Activated CD8-positive, alpha-beta memory T cell treated with anti-CD3 and anti-CD28 coated beads, Interleukin-2, amount 50 U/mL, for 1 hour (primary cell): ENCODE results near the gene CFAP46.
"Not testable (repeated sequence)": the region's sequence is repeated elsewhere in the genome, so short reads cannot be mapped to it uniquely, and the experiment has no call there.

Experiments used
- DNase-seq: peaks from one replicate; pipeline ENCODE4 v3.0.0-alpha.2; 2020; ENCODE audit errors: extremely low read depth

The CFAP46 gene

DNA sequence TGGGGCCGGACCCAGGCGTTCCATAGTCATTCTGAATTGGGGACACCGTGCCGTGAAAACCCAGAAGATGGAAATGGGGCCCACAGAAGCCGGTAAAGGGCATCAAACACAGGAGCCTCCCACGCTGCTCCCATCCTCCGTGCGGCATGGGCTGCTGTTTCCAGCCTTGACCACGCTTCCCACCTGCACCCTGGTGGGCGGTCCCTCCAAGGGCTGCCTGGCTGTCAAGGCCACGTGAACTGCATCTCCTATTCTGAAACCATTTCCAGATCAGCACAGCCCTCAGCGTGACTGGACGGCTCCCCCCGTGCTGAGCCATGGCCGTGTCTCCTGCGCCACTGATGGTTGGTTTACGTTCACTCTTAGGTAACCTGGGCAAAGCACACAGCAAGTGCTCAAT, 14.1 kb downstream of the CFAP46 start:
- DNase-seq = no peak

DNA sequence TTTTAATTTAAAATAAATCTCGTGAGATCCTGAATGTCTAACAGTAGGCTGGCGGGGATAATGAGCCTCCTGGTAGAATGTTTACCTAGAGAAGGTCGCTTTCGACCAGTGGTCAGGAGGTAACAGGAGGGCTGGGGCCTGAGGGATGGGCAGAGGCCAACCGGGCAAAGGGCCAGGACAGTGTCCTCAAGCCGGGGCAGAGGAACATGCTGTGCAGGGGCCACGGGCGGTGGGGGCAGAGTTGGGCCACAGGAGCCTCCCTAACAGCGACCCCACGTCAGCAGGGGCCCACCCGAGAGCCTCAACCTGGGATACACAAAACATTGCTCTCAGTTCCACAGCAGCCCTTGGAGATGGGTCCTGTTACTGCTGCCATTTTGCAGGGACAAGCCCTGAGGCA, 14.5 kb downstream of the CFAP46 start:
- DNase-seq = no peak

DNA sequence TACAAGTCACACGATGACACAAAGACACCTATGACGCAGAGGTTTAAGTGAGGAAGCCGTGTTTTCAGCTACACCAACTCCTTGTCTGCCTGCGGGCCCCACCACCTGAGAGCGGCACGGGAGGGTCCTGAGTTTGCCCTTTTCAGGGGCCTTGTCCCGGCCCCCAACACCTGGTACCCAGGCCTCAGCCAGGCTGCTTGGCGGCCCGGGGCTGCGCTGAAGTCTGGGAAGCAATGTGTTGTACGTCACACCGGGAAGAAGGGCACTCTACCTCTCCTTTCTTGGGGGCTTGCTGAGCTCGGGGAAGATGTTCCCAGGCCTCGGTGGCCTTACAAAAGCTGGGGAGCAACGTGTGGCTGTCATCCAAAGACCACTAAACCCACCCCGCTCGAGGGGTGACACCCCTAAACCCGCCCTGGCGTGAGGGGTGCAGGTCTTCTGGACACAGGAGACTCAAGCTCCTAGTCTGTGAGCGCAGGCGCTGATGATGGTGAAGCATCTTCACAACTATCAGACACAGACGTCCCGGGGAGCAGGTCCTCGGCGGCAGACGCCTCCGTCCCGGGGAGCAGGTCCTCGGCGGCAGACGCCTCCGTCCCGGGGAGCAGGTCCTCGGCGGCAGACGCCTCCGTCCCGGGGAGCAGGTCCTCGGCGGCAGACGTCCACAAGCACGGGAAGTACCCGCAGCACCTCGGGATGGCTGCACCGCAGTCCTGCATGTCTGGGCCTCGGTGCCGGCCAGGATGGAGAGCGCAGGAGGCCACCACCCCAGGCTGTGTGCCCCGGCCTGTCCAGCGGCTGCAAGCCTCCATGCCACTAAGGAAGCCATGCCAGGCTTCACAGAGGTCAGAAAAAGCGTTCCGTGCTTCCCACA, 15.4 kb downstream of the CFAP46 start:
- DNase-seq = no peak

DNA sequence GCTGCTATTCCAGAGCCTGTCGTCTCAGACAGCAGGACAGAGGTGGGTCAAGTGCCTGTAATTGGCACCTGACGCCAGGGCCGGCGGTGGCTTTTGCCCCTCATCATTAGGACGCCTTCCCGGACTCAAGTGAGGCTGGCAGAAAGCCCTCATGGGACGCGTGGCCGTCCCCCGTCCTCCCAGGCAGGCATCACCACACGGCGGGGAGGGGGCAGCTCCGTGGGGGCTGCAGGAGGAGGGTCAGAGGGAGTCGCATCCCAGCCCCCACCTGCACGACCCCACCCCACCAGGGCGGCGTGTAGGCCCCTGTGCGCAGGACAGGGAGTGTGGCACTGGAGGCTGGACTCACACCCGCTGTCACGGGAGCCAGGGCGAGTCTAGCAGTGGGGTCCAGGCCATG, 16.3 kb downstream of the CFAP46 start:
- no peak for DNase-seq

DNA sequence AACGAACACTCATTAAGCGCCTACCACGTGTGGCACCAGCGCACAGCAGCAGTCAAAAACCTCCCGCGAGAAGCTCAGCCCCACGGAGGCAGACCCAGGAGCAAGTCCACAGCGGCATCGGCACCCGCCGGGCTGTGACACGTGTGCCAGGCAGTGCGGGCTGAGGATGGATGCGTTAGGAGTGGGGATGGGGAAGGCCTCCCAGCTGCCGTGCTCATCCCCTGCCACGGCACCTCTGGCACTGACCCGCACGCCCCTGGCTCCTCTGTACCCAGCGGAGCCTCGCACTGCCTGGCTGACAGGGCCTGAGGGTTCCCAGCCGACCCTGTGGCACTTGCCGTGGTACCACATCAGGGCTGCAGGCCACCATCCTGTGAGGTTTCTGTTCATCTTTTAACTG, 16.8 kb downstream of the CFAP46 start:
- no peak for DNase-seq

DNA sequence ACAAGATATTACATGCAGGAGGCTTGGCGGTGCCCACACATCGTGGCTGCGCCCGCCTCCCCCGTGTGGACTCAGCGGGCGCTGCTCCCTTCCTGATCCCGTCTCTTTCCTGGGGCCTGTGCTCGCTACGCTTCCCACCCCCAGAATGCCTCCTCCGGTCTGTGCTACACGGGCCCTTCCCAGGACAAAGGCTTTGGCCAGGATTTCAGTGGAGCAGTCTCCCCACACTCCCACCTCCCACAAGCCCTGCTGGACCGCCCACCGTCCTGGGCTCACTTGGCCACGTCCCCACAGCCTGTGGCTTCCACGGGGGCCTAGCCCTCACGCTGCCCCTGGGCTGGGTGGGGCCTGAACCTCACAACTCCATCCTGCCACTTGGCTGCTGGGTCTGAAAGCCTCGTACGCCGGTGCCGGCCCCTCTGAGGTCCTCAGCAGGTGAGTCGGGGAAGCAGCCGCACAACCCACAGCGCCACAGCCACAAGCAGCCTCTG, 17.3 kb downstream of the CFAP46 start:
- DNase-seq = no peak

DNA sequence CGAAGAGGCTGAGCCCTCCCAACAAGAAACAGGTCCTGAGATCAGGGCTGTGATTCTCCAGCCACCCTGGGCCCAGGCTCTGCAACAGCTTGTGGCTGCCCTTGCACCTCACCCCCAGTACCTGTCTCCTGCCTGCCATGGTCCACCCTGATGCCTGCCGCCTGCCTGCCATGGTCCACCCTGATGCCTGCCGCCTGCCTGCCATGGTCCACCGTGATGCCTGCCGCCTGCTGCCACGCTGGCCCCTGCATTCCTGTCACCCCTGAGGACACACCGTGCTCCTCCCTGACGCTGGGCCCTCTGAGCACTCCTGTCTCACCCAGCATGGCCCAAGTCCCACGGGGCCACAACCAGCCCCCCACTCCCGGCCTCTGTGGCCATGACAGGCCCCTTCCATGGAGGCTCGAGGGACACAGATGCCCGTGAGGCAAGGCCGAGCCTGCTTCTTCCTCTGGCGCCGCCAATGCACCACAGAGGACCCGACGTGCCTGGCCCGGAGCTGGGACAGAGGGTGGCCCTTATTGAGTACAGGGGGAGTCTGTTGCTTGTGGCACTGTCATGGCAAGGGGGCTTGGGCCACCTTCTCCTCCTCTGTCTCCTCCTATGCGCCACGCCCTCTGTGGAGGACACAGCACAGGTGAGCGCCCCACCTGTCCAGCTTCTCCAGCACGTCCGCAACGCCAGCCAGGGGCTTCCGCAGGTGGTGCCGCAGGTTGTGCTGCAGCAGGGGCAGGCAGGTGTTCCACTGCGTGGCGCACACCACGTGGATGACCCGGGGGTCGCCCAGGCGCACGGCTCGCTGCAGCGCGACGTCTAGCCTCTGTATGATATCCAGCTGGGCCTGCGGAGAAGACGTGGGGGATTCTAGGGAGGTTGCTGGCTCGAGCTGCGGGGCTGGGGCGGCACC, 18.1 kb downstream of the CFAP46 start:
- no peak for DNase-seq

DNA sequence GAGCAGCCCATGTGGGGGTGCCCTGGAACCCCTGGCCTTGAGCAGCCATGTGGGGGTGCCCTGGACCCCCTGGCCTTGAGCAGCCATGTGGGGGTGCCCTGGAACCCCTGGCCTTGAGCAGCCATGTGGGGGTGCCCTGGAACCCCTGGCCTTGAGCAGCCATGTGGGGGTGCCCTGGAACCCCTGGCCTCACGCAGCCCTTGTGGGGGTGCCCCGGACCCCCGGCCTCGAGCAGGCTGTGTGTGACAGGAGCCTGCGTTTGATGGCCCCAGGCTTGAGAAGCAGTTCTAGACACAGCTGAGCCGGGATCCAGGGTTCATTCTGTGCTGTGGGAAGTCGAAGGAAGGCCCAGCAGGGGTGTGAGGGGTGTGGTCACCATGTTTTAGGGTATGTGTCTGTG, 19.0 kb downstream of the CFAP46 start:
- DNase-seq = not testable (repeated sequence)

DNA sequence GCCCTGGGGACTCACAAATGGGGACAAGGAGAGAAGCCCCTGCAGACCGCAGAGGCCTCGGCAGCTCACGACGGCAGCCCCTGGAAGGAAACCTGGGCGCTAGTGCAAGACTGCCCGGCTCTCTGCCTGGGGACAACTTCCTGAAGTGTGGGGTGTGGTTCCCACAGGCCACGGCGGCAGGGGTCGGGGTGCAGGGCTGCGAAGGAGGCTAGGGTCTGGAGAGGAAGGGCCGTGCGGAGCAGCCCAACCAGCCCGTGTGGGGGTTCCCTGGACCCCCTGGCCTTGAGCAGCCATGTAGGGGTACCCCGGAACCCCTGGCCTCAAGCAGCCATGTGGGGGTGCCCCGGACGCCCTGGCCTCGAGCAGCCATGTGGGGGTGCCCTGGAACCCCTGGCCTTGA, 19.5 kb downstream of the CFAP46 start:
- DNase-seq = no peak

DNA sequence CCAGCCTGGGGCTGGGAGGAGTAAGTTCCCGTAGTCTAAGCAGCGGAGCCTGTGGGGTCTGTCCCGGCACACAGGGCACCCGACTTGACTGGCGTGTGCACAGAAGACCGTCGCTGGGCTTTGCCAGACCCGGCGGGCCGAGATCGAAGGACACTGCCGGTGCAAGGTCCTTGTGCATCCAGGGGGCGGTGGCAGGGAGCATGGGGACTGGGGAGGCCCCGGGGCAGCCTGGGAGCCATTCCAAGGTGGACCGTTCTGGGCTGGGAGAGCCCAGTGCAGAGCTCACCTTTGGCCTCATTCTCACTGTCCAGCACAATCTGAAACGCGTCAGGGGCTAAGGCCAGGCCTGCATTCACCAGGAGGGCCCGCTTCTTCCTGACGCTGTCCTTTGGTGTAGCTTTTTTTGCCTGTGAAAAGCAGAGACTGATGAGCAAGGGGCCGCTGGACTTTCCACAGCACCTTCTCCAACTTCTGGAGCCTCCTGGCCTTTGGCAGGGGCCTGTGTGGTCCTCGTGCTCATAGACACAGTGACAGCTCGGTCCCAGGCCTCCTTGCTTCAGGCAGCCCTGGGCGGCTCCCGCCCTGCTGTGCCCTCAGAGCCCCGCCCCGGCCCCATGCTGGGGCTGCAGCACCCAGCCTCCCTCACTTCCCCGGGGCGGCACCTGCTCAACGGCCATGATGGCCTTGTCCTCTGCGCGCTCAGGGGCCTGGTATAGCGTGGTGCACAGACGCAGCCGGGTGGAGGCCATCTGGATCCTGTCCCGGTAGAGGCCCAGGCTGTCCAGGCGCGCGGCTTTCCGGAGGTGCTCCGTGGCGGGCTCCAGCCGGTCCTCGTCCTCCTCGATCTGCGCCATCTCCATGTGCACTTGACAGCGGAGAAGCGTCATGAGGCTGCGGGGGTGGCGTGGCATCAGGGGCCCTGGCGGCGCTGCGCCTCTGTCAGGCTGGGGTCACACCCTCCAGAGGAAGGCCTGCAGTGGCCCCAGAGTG, 20.3 kb downstream of the CFAP46 start:
- no peak for DNase-seq

DNA sequence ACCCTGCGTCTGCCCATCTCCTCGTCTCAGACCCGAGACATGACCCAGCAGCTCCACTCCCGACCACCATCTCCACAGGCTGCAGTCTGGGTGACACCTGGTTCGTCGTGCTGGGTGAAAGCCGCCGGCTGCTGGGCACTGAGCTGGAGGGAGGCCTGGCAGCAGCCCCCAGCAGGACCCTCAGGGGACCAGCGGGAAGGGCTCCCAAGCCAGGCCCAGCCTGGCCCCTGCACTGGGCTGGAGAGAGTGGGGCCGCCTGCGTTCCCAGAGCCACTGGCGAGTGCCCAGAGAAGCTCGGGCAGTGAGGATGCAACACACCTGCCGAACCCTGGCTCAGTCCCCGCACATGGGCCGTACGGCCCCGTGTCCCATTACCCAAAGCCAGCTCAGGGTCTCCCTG, 21.3 kb downstream of the CFAP46 start:
- DNase-seq = no peak

DNA sequence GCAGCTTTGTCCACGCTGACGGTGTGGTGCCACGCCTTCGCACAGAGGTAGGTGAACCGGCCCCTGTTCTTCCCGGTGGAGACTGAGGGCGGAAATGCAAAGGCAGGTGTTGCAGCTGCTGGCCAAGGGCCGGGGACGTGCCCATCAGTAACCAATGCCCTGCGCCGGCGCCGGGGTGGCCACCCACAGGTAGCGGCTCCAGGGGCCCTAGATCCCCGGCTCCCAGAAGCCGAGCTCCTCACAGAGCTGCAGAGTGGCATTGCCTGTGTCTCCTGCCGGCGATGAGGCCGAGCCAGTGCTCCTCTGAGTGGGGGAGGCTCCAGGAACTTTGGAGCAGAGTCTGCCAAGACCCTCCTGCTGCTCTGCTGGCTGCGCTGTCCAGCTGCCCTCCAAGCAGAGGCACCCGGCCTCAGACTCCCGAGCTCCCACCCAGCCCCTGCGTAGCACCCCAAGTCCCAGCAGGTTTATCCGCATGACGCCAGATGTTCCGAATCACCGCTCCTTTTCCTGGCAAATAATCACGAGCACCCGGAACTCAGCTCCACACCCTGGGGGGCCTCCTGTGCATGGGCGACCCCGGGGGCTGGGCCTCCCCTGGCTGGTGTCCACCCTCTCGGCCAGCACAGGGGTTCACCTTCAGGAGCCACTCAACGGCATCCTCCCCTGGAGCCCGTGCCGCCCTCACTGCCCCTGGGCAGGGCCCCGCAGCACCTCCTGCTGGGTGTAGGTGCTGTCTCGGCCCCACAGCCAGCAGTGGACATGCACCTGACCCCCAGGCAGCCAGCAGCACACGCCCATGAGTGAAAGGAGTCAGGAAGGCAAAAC, 22.1 kb downstream of the CFAP46 start:
- no peak for DNase-seq

DNA sequence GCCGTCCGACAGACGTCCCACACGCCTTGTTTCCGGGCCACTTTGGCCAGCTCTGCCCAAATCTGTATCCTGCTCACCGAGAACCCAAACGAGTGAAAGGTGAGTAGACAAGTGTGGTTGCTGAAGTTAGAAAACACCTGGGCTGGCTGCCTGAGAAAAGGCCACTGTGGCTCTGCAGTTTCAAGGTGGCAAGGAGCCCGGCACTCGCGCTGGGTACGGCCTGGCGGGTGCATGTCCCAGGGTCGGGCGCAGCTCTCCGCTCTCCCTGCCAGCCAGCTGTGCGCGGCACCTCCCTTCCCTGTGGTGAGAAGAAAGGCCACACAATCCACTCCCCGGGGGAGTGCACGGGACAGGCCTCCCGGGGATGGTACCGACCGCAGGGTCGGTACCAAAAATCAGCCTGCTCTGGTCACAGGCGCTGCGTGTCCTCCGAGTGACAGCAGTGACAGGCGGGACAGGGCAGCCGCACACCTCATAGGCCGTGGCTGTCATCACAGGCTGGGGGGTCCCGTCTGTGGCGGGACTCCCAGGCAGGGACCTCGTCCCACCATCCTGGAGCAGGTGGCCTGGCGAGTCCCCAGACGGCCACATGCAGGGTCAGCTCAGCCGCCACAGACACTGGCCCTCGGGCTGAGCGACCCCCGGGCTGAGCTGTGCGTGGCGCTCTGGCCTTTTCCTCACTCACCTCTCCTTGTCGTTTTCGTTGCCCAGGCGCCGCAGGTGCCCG, 22.8 kb downstream of the CFAP46 start:
- no peak for DNase-seq

DNA sequence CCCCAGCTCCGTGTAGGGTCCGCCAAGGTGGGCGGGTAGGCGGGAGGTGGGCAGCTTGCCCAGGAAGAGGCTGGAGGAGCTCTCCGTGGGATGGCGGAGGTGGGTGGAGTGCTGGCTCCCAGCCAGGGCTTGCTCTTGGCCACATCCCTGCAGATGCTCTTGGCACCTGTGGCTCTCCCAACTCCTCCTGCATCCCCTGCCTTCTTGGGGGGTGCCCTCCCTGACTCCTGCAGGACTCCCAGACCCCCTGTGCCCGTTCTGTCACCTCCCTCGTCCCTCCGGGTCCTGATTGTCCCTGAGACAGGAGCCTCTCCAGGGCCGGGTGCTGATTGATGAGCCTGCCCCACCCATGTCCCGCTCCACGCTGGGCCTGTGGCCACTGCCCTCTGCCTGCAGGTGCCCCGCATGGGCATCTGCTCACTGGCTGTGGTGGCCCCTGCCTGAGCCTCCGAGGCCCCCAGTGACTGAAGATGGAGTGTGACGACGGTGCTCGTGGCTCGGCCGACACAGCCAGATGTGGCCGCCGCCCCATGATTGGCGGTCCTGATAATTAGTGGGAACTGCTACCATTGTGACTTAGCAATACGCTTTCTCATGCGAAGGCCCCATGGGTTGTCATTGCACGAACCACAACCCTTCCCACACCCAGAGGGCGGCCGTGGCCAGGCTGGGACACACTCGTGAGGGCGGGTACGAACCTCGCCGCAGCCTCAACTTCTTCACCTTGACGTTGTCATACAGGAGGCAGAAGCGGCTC, 23.6 kb downstream of the CFAP46 start:
- DNase-seq = no peak

DNA sequence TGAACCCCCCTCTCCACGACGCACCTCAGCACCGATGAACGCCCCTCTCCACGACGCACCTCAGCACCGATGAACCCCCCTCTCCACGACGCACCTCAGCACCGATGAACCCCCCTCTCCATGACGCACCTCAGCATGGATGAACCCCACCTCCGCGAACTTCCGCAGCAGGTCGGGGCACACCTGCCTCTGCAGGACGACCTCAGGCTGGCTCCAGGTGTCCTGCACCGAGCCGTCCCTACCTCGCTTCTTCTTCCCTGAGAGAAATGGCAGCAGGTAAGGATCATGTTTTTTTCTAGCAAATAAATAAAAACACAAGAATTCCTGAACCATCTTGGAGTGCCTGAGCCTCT, 24.1 kb downstream of the CFAP46 start:
- DNase-seq = no peak

DNA sequence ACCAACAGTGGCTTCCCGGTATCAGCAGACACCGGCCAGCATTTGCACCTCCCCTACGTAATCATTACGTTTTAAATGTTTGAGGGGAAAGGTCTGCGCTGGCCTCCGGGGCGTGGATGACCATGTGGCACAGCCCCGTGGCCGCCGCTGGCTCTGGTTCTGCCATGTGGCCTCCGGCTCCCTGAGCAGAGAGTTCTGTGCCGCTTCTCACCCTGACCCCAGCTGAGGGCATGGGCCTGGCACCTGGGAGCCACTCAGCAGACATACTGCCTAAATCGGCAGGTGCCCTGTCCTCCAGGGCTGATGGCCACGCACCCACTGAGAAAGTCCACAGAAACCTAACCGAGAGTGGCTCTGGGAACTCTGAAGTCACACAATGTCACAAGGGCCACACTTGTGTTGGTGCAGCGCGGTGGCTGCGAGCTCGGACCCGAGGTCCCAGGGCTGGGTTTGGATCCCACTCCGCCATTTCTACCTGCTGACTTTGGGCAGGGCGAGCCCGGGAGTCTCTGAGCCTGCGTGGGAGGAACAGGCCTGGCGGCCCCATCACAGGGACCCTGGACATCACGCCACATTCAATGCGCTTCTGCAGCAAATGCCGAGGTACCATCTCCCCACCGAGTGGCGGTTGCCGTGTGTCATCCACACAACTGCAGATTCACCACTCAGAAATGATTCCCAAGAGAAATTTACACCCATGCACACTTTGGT, 25.3 kb downstream of the CFAP46 start:
- no peak for DNase-seq

DNA sequence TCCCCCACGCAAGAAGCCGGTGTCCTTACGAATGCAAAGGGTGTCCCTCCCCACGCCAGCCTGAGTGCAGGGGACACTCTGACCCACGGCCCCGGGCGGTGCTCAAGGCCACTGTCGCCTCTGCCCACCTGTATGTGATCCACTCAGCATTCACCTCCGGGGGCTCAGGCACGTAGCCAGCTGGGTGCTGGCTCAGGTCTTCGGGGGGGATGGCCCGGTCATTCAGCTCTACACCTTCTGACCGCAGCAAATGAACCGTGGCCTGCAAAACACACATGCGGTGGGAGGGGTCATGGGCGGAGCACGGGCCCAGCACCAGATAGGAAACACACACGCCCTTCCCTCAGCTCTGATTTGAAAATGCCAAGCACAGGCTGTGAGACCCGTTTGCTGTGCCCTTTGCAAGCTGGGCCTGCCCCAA, 25.9 kb downstream of the CFAP46 start:
- no peak for DNase-seq

DNA sequence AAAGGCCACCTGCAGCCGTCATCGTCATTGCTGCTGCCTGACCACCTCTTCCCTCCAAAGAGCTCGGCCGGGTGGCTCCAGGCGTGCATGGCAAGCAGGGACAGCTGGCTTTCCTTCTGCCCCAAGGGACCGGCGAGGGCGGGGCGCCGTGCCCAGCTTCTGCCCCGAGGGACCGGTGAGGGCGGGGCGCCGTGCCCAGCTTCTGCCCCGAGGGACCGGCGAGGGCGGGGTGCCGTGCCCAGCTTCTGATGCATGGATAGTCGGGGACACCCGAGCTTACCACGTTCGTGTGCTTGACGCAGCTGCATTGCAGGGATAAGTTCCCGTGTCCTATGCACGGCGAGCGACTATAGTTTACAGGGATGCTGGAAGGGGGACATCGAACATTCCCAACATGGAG, 27.0 kb downstream of the CFAP46 start:
- DNase-seq = no peak

DNA sequence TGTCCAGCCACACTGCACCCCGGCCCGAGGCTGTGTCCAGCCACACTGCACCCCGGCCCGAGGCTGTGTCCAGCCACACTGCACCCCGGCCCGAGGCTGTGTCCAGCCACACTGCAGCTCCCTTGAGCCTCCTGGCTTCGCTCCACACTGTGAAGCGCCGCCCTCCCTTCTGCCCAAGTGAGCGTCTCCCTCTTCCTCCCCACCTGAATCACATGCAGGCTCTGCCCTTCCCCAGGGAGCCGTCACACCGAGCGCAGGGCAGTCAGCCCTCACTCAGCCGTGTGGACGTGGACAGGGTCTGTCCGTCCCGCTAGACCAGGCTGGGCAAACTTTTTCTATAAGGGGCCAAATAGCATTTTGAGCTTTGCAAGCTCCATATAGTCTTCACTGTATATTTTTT, 27.6 kb downstream of the CFAP46 start:
- DNase-seq = no peak
